GM12892 (cell line): ENCODE data around the gene B3GAT3.
"Not testable (repeated sequence)": the region's sequence is repeated elsewhere in the genome, so short reads cannot be mapped to it uniquely, and the experiment has no call there.

Source experiments
- DNase-seq: peaks from one replicate; pipeline ENCODE4 v3.0.0; 2011; ENCODE audit not compliant: insufficient read length
- FAIRE-seq: peaks from 2 replicates; lab custom pipeline; 2011; peaks lifted over from hg19 to GRCh38; lab: Jason Lieb, UNC
- POLR2A ChIP-seq: IDR thresholded peaks from 2 replicates; pipeline ENCODE4 v1.6.1; 2011; ENCODE audit warnings: low read depth, low read length, control low read depth
- POLR2AphosphoS5 ChIP-seq: IDR thresholded peaks from 2 replicates; pipeline ENCODE4 v1.6.1; 2011; ENCODE audit warnings: low read depth, low read length, control low read depth
- TAF1 ChIP-seq: IDR thresholded peaks from 2 replicates; pipeline ENCODE4 v1.6.1; 2011; ENCODE audit warnings: low read depth, mild to moderate bottlenecking, control low read depth, low read length, borderline replicate concordance

B3GAT3 gene

DNA sequence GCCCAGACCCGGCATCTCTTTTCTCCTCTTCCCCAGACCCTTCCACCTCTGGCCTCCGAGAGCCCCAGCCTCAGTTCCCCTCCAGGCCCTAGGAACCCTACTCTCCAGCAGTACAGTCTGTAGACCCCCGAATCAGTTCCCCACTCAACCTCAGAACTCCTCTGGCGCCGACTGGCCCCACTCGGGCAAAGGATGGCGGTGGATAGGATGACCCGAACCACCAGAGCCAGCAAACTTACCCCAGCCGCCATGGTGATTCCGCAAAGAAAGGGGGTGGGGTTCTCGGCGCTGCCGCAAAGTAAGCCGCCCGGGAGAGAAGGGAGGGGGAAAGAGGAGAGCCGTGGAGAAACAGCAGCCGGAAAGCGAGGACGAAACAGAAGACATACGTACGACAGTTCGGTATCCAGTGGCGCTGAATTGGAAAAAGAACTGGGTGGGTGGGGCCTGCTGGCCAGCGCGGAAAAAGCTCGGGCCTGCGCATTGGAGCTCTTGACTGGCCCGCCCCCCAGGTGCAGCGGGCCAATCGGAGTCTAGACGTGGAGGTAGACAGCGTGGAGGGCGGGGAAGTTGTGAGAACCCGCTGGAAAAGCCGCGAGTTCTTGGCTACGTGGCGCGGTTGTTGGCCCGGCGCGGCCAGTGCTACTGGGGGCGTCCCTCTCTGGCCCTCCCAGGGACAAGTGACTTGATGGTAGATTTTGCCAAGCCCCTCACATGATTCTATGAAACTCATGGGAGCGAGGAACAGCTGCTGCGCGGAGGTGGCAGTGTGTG is 48.0 kb downstream of the B3GAT3 start, which contains the start of gene EEF1G:
Gene EEF1G, minus strand, starts transcription at position 300 of the 771 bp plus-strand sequence. Its CDS starts 49 bp downstream, at position 251.
- TF ChIP-seq POLR2A (peak; percentile 91), TAF1 (peak; percentile 99), POLR2AphosphoS5 (peak; percentile 87)
- peak; percentile 97 for DNase-seq
- FAIRE-seq = peak; percentile 99

DNA sequence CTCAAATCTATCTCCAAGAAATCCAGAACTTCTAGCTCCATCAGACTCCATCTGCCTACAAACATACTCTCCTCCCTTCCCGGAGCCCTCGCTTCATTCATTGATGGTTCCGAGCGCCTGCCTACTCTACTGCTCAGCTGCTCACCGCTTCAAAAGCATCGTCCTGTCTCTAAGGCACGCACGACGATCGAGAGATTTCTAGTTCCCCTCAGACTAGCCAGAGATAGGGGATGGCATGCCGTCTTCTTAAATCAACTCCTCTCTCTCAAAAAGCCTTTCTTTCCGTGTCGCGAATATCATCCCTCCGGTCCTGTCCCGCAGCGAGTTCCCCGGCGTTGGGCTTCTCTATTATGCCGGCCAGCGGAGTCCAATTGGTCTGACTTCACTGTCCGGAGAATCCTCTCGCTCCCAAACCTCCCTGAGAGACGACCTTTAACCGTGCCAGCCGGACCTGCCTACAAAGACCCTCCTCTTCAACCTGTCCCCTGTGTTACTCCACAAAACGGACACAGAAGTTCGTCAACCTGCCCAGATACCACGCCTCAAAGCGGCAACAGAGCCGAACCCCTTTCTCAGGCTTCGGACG is 48.7 kb downstream of the B3GAT3 start:
- no peak for TF ChIP-seq TAF1
- no peak for DNase-seq
- peak; percentile 36 for FAIRE-seq

DNA sequence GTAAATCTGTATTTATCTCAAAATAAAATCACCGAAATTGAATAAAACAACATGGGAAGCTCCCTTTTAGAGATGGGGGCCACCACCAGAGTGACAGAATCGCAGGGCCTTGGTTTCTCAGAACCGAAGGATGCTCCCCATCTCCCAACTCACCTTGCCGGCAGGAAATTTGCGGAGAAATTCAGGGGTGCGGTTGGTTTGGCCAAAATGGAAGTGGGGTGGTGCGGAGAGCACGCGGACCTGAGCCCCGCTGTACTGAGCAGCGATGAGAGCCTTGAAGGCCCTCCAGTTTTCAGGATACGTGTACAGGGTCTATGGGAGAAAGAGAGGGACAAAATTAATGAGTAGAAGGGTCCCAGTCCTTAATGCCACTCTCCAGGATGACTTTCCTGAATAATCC is 49.4 kb downstream of the B3GAT3 start:
- DNase-seq = no peak
- TF ChIP-seq TAF1 (no peak), POLR2A (no peak), POLR2AphosphoS5 (no peak)
- FAIRE-seq = no peak

DNA sequence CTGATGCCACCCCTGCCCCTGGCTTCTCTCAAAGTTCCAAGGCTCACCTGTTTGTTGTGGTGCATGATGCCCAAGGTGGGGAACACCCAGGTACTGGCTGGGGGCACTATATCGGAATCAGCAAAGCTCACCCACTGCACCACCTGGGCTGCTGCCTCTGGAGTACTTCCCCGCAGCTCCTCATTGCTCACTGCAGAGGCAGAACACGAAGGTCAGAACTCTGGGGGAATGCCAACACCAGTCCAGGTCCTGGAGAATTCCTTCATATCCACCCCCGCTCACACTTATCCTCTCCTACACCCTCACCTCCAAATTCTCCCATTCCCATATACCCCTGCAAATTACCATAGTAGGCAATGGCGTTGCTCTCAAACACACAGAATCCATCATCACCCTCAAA is 50.3 kb downstream of the B3GAT3 start:
- DNase-seq, FAIRE-seq: not testable (repeated sequence)

DNA sequence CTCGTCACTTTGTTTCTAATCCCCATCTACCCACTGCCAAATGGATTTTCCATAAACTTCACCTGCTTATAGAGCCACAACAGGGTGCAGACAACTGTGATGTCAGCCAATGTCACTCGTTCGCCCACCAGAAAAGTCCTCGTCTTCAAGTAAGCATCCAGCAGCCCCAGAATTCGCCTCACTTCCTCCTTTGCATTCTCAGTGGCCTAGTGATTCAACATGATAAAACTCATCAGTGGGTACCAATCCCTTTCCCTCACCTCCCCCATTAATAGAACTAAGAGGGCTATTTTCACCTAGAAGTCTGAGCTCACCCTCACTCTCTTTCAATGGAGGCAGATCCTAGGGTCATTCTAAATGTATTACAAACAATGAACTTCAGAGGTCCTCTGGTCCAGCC is 50.9 kb downstream of the B3GAT3 start:
- peak; percentile 53 for FAIRE-seq
- DNase-seq = not testable (repeated sequence)

DNA sequence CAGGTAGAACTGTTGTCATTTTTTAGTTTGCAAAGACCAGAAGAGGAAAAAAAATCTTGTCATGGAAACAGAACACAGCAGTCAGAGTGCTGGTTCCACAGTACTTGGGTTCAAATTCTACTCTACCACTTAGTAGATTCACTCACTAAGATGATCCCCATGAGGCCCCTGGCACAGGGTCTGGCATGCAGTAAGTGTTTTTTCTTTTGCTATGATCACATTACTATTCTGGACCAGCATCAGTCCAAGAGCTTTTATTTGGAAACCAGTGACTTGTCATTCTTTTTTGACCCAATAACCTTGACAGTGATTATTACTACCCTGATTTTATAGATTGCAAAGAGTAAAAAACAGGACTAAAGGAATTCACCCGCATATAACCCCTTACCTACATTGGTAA is 52.2 kb downstream of the B3GAT3 start:
- TF ChIP-seq TAF1 (no peak), POLR2AphosphoS5 (no peak), POLR2A (no peak)
- FAIRE-seq = no peak
- no peak for DNase-seq

DNA sequence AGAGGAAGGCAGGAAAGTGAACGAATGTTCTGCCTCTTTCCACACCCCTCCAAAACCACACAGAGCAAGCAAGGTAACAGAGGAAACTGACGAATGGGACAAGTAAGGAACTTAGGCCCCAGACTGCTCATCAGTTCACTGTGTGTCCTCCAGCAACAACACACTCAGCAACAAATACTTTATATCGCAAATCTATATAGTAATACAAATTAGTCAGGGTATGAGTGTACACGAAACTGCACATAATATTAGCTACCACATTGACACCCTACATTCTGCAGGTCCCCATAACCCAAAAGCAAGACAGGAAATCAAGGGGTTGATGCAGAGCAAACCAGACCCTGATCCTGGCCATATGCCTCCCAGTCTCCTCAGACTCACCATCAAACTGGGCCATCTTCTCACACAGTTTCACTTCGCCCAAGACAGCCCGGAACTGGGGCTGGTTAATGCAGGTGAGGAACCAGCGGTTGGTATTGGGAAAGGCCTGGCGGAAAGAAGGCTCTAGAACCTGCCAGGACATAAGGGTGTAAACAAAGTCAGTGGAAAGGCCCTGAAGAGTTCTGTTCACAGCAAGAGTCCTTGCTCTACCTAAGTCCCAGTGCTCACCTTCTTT is 54.7 kb downstream of the B3GAT3 start:
- TF ChIP-seq POLR2AphosphoS5 (0 out of 2 replicates have a peak, but pooled peaks have one; percentile 18), TAF1 (no peak), POLR2A (no peak)
- FAIRE-seq = no peak
- no peak for DNase-seq

DNA sequence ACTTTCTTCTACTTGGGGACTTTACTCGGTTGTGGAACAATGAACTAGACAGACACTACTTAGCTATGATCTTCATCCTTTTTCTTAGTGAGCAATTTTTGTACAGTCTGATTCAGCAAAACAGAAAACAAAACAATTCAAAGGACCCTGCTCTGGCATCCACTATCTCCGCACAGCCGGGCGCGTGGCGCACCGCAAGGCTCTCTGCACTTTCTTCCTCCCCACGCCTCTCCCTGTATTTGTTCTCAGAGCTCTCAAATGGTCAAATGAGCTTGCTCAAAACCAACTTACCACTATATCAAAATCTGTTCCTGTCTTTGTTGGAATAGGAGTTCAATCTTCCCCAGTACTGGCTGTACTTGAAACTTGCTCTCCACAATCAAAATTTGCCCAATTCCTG is 55.5 kb downstream of the B3GAT3 start:
- FAIRE-seq = no peak
- TF ChIP-seq TAF1 = no peak
- no peak for TF ChIP-seq POLR2AphosphoS5
- TF ChIP-seq POLR2A = no peak
- DNase-seq = no peak
